GM06990 (cell line): ENCODE results near the gene PDE12.
"Not testable (repeated sequence)": the region's sequence is repeated elsewhere in the genome, so short reads cannot be mapped to it uniquely, and the experiment has no call there.

Experiments used
- DNase-seq: peaks from one replicate; pipeline ENCODE4 v3.0.0-alpha.2; 2011; ENCODE audit not compliant: insufficient read length; ENCODE audit errors: extremely low read depth
- H3K27me3 ChIP-seq: replicated peaks from 2 replicates; pipeline ENCODE4 v1.6.0; 2011; ENCODE audit warnings: low read length; ENCODE audit not compliant: control insufficient read depth, insufficient read depth
- H3K36me3 ChIP-seq: 2 replicates; pipeline ENCODE4 v1.5.1; 2011; ENCODE audit warnings: low read length; ENCODE audit not compliant: control insufficient read depth, insufficient read depth
- H3K4me3 ChIP-seq: replicated peaks from 2 replicates; pipeline ENCODE4 v1.5.1; 2011; ENCODE audit warnings: low read depth, mild to moderate bottlenecking, control low read depth, low read length
- CTCF ChIP-seq: IDR thresholded peaks from 2 replicates; pipeline ENCODE4 v1.5.1; 2011; ENCODE audit warnings: low read length, control low read depth, mild to moderate bottlenecking, inconsistent platforms; ENCODE audit not compliant: insufficient read depth, poor library complexity, severe bottlenecking

Gene PDE12

GRCh38 chr3:57597127-57597923 is 41.3 kb downstream of the PDE12 start, which contains the start of gene ARF4:
Gene ARF4 (minus strand): TSS chr3:57597344. CDS start chr3:57597140, 204 bp downstream.
- DNase-seq: peak; percentile 100
- TF ChIP-seq CTCF: peak; percentile 31
- peak within 1 kb of the TSS; percentile 98 for H3K4me3 ChIP-seq

DNA sequence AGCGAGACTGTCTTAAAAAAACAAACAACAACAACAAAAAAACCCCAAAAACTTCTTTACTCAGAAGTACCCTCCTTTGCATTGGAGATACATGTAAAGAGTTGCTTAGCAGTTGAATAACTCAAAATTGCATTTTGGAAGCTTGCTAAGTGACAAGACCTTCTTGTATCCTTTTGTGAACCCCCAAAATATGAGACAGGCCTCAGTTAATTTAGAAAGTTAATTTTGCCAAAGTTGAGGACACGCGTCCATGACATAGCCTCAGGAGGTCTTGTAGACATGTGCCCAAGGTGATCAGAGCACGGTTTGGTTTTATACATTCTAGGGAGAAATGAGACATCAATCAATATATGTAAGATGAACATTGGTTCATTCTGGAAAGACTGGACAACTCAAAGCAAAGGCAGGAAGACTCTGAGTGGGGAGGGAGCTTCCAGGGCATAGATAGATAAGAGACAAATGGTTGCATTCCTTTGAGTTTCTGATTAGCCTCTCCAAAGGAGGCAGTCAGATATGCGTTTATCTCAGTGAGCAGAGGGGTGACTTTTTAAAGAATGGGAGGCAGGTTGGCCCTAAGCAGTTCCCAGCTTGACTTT is 42.8 kb downstream of the PDE12 start:
- no peak for TF ChIP-seq CTCF
- H3K27me3 ChIP-seq: no peaks in the 10 kb centered on the region
- DNase-seq: peak; percentile 17

More at GRCh38 chr3:57597127-57597923, 41.3 kb downstream of the PDE12 start, which contains the start of gene ARF4:
- H3K36me3 ChIP-seq: no peaks in the 10 kb centered on the region; the same call in 1 of the 2 replicates
- no peaks in the 10 kb centered on the region for H3K27me3 ChIP-seq

DNA sequence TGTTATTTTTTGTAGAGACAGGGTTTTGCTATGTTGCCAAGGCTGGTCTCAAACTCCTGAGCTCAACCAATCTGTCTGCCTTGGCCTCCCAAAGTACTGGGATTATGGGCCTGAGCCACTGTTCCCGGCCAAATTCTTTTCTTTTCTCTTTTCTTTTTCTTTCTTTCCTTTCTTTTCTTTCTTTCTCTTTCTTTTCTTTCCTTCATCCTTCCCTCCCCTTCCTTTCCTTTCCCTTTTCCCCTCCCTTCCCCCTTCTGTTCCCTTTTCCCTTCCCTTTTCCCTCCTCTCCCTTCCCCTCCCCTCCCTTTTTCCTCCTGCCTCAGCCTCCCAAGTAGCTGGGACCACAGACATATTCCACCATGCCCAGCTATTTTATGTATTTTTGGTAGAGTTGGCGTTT is 44.1 kb downstream of the PDE12 start:
- TF ChIP-seq CTCF: no peak
- DNase-seq: no peak
- H3K27me3 ChIP-seq: no peaks in the 10 kb centered on the region

More for the DNA sequence above, 42.8 kb downstream of the PDE12 start:
- no peaks in the 10 kb centered on the region for H3K36me3 ChIP-seq
- peak overlapping the region; percentile 59 for H3K4me3 ChIP-seq

GRCh38 chr3:57604971-57605370 is 48.9 kb downstream of the PDE12 start:
- Histone ChIP-seq H3K4me3 (no peak overlapping the region), H3K27me3 (no peaks in the 10 kb centered on the region), H3K36me3 (no peaks in the 10 kb centered on the region)
- DNase-seq: no peak
- TF ChIP-seq CTCF: no peak

More for the DNA sequence above, 44.1 kb downstream of the PDE12 start:
- H3K36me3 ChIP-seq: no peaks in the 10 kb centered on the region
- H3K4me3 ChIP-seq: no peak overlapping the region

GRCh38 chr3:57605683-57606082 is 49.6 kb downstream of the PDE12 start:
- no peaks in the 10 kb centered on the region for H3K36me3 ChIP-seq
- no peak overlapping the region for H3K4me3 ChIP-seq
- H3K27me3 ChIP-seq: no peaks in the 10 kb centered on the region
- TF ChIP-seq CTCF: no peak
- no peak for DNase-seq

DNA sequence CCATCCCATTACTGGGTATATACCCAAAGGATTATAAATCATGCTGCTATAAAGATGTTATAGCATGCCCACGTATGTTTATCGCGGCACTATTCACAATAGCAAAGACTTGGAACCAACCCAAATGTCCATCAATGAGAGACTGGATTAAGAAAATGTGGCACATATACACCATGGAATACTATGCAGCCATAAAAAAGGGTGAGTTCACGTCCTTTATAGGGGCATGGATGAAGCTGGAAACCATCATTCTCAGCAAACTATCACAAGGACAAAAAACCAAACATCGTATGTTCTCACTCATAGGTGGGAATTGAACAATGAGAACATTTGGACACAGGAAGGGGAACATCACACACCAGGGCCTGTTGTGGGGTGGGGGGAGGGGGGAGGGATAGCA is 55.8 kb downstream of the PDE12 start:
- H3K4me3 ChIP-seq, H3K36me3 ChIP-seq, DNase-seq, H3K27me3 ChIP-seq: not testable (repeated sequence)
